ENCODE measurements around the gene SEPTIN1. TPM values are rescaled to one million over a fixed set of nuclear protein-coding genes. Genes with fewer than 3 reads are reported as not detected.

SEPTIN1 gene
- polyA plus RNA-seq, 1 donor = 3.3 TPM

GRCh38 chr16:30377050-30377811 lies 5.1 kb downstream of the SEPTIN1 start:
- no peak for DNase-seq (ENCODE audit: low read depth)

- DNase-seq (ENCODE audit: low read depth) = no peak
Observed at GRCh38 chr16:30376461-30376902, 5.9 kb downstream of the SEPTIN1 start.

- DNase-seq (ENCODE audit: low read depth) = no peak
Observed at GRCh38 chr16:30375864-30376263, 6.5 kb downstream of the SEPTIN1 start.

GRCh38 chr16:30374538-30374937 lies 7.8 kb downstream of the SEPTIN1 start, which contains the start of gene MYL11:
Gene MYL11, plus strand, starts transcription at chr16:30374802. Its CDS starts 56 bp downstream, at chr16:30374858.
- DNase-seq (ENCODE audit: low read depth) = no peak

- no peak for DNase-seq (ENCODE audit: low read depth)
Observed at GRCh38 chr16:30372725-30373124, 9.6 kb downstream of the SEPTIN1 start.

GRCh38 chr16:30372038-30372712 lies 10.2 kb downstream of the SEPTIN1 start:
- no peak for DNase-seq (ENCODE audit: low read depth)

GRCh38 chr16:30371248-30371816 lies 11.0 kb downstream of the SEPTIN1 start:
- DNase-seq (ENCODE audit: low read depth) = no peak

GRCh38 chr16:30370456-30371247 lies 11.7 kb downstream of the SEPTIN1 start, which contains the start of gene TBC1D10B:
Gene TBC1D10B, minus strand, starts transcription at chr16:30370494. Its CDS starts 311 bp downstream, at chr16:30370183.
- peak; percentile 99 for DNase-seq (ENCODE audit: low read depth)

- DNase-seq (ENCODE audit: low read depth) = no peak
Observed at GRCh38 chr16:30369938-30370455, 12.4 kb downstream of the SEPTIN1 start.

- DNase-seq (ENCODE audit: low read depth) = no peak
Observed at GRCh38 chr16:30369091-30369937, 13.0 kb downstream of the SEPTIN1 start.

GRCh38 chr16:30368792-30369090 lies 13.6 kb downstream of the SEPTIN1 start:
- no peak for DNase-seq (ENCODE audit: low read depth)

GRCh38 chr16:30368122-30368791 lies 14.1 kb downstream of the SEPTIN1 start:
- no peak for DNase-seq (ENCODE audit: low read depth)

- no peak for DNase-seq (ENCODE audit: low read depth)
Observed at GRCh38 chr16:30367349-30368009, 14.9 kb downstream of the SEPTIN1 start.

GRCh38 chr16:30366511-30366910 lies 15.8 kb downstream of the SEPTIN1 start:
- DNase-seq (ENCODE audit: low read depth) = no peak

GRCh38 chr16:30365200-30365599 lies 17.2 kb downstream of the SEPTIN1 start:
- no peak for DNase-seq (ENCODE audit: low read depth)

- no peak for DNase-seq (ENCODE audit: low read depth)
Observed at GRCh38 chr16:30361180-30361579, 21.2 kb downstream of the SEPTIN1 start.

GRCh38 chr16:30359871-30360170 lies 22.5 kb downstream of the SEPTIN1 start:
- DNase-seq (ENCODE audit: low read depth) = no peak

- DNase-seq (ENCODE audit: low read depth) = no peak
Observed at GRCh38 chr16:30358990-30359870, 23.1 kb downstream of the SEPTIN1 start.

- no peak for DNase-seq (ENCODE audit: low read depth)
Observed at GRCh38 chr16:30358577-30358936, 23.8 kb downstream of the SEPTIN1 start.
